ENCODE results near the gene NTN1.

GRCh38 chr17:9170853-9171252, 149.5 kb downstream of the NTN1 start:
- TF ChIP-seq CTCF (IDR thresholded peaks at IDR 0.05) (no peak), POLR2A (IDR thresholded peaks at IDR 0.05) (no peak)
